Prostate gland (tissue), 2 donors: ENCODE measurements around the gene ACTL8. TPM values are rescaled to one million over a fixed set of nuclear protein-coding genes. Genes with fewer than 3 reads are reported as not detected.

Experiments
- DNase-seq: peaks from one replicate; pipeline ENCODE4 v3.0.0-alpha.2; 2019; ENCODE audit warnings: low spot score
- H3K27ac ChIP-seq, 2 donors: fragments of 200-600 bp; sonication (generic); 2 replicates each; pipeline ENCODE4 v1.5.1; 2017 to 2019
- H3K27me3 ChIP-seq: fragments of 200-600 bp; sonication (generic); replicated peaks from 2 replicates; pipeline ENCODE4 v1.5.1; 2019; ENCODE audit not compliant: insufficient read depth
- H3K36me3 ChIP-seq, 2 donors: fragments of 200-600 bp; sonication (generic); 1 replicate in 1 of 2; 2 replicates in 1 of 2; pipeline versions ENCODE4 v1.5.1 to v1.8.1; 2017 to 2019
- H3K4me1 ChIP-seq: fragments of 200-600 bp; sonication (generic); replicated peaks from 2 replicates; pipeline ENCODE4 v1.5.1; 2019
- H3K4me3 ChIP-seq, 2 donors: fragments of 200-600 bp; sonication (generic); 2 replicates each; pipeline ENCODE4 v1.5.1; 2017 to 2019
- H3K9me3 ChIP-seq: fragments of 200-600 bp; sonication (generic); 2 replicates; pipeline ENCODE4 v1.5.1; 2017
- CTCF ChIP-seq, 4 experiments: fragments of 200-600 bp in 2 of 4; fragments of 450-650 bp in 2 of 4; sonication (generic) in 2 of 4; IDR thresholded peaks; 1 replicate in 3 of 4; 2 replicates in 1 of 4; pipeline ENCODE4 v1.5.1; 2016 to 2019; ENCODE audit warnings: antibody characterized with exemption in 4 of 4, mild to moderate bottlenecking in 2 of 4, moderate library complexity in 2 of 4
- POLR2A ChIP-seq: fragments of 450-650 bp; IDR thresholded peaks from one replicate; pipeline ENCODE4 v1.6.1; 2016; ENCODE audit warnings: antibody characterized with exemption, mild to moderate bottlenecking
- POLR2AphosphoS5 ChIP-seq: sonication (generic); formaldehyde crosslinking; IDR thresholded peaks from one replicate; pipeline ENCODE4 v1.6.1; 2017; ENCODE audit warnings: antibody characterized with exemption
- WGBS: methylation state at CpG from one replicate; pipeline ENCODE4 v1.1.5; 2018; 5-methylcytosine and 5-hydroxymethylcytosine counted together
- intact Hi-C: fragments of 100-400 bp; cut with DNase I; formaldehyde crosslinking; loops from one replicate; pipeline ENCODE4 v1.14.2; 2022
- total RNA-seq, 2 donors: library from RNA; depleted of rRNA; stranded (reverse); fragments of >200 nt; gene quantifications; one replicate each; pipeline ENCODE4 v1.1.0, GENCODE V29; 2016

ACTL8 gene
- total RNA-seq, 2 donors from 2014 or later: 5.9 TPM; not detected in 1

GRCh38 chr1:17723684-17724083 lies 31.4 kb upstream of the ACTL8 start:
- 39% methylated on average over 6 of the region's 6 CpGs for WGBS
- DNase-seq: no peak
- no peak for TF ChIP-seq CTCF (IDR thresholded peaks at IDR 0.05)
- TF ChIP-seq POLR2A: no peak
- TF ChIP-seq POLR2AphosphoS5: no peak

GRCh38 chr1:17724150-17724549 lies 31.0 kb upstream of the ACTL8 start:
- TF ChIP-seq CTCF (IDR thresholded peaks at IDR 0.05) (no peak), POLR2A (no peak), POLR2AphosphoS5 (no peak)
- H3K27me3 ChIP-seq: no peaks in the 10 kb centered on the region
- no peaks in the 10 kb centered on the region for H3K36me3 ChIP-seq
- no peak overlapping the region for H3K4me3 ChIP-seq
- WGBS: 81% methylated on average over 6 of the region's 6 CpGs
- no peaks in the 10 kb centered on the region for H3K4me1 ChIP-seq
- no peak for DNase-seq
- H3K27ac ChIP-seq: no peak overlapping the region
- no peaks in the 10 kb centered on the region for H3K9me3 ChIP-seq
- intact Hi-C loops: no loop called here

More at GRCh38 chr1:17723684-17724083, 31.4 kb upstream of the ACTL8 start:
- Histone ChIP-seq H3K27ac (no peak overlapping the region), H3K4me1 (no peaks in the 10 kb centered on the region), H3K9me3 (no peaks in the 10 kb centered on the region), H3K27me3 (no peaks in the 10 kb centered on the region), H3K36me3 (no peaks in the 10 kb centered on the region), H3K4me3 (no peak overlapping the region)
- intact Hi-C loops: no loop called here

GRCh38 chr1:17725084-17725719 lies 29.9 kb upstream of the ACTL8 start:
- WGBS: 80% methylated on average over 9 of the region's 9 CpGs
- TF ChIP-seq POLR2AphosphoS5: no peak
- Histone ChIP-seq H3K36me3 (no peaks in the 10 kb centered on the region), H3K4me1 (no peaks in the 10 kb centered on the region), H3K27me3 (no peaks in the 10 kb centered on the region), H3K27ac (no peak overlapping the region), H3K4me3 (no peak overlapping the region), H3K9me3 (no peaks in the 10 kb centered on the region)
- no peak for DNase-seq
- intact Hi-C loops: no loop called here

GRCh38 chr1:17725811-17726582 lies 29.1 kb upstream of the ACTL8 start:
- Histone ChIP-seq H3K4me3 (no peak overlapping the region), H3K27me3 (no peaks in the 10 kb centered on the region)

More at GRCh38 chr1:17725811-17726582, 29.1 kb upstream of the ACTL8 start:
- no peak for DNase-seq
- TF ChIP-seq POLR2AphosphoS5 (no peak), CTCF (IDR thresholded peaks at IDR 0.05) (no peak), POLR2A (no peak)
- 66% methylated on average over 7 of the region's 7 CpGs for WGBS
- intact Hi-C loops: no loop called here
- Histone ChIP-seq H3K36me3 (no peaks in the 10 kb centered on the region), H3K27ac (no peak overlapping the region), H3K9me3 (no peaks in the 10 kb centered on the region), H3K4me1 (no peaks in the 10 kb centered on the region)
